HepG2 (cell line): ENCODE measurements around the gene IFNLR1. TPM values are rescaled to one million over a fixed set of nuclear protein-coding genes. Genes with fewer than 3 reads are reported as not detected.
A peak's percentile ranks its signal among the peaks of the same experiment; 100 is the strongest.

Source experiments
- AFF4 ChIP-seq: sonication (generic); formaldehyde crosslinking; IDR thresholded peaks from 2 replicates; pipeline ENCODE4 v1.4.0; 2020; ENCODE audit warnings: missing genetic modification reagents
- ATF7-NPFF ChIP-seq: sonication (generic); formaldehyde crosslinking; IDR thresholded peaks from 2 replicates; pipeline ENCODE4 v1.8.1; 2023; ENCODE audit warnings: mild to moderate bottlenecking, low read depth, missing genetic modification reagents, moderate library complexity
- ELF3 ChIP-seq: IDR thresholded peaks from 2 replicates; pipeline ENCODE4 v1.6.1; 2016; ENCODE audit warnings: missing genetic modification reagents, missing compliant biosample characterization
- FOSL2 ChIP-seq: sonication (generic); formaldehyde crosslinking; IDR thresholded peaks from 2 replicates; pipeline ENCODE4 v1.4.0; 2020; ENCODE audit warnings: missing genetic modification reagents
- GABPB1 ChIP-seq: IDR thresholded peaks from 2 replicates; pipeline ENCODE4 v1.6.1; 2016; ENCODE audit warnings: mild to moderate bottlenecking, missing genetic modification reagents, moderate library complexity, missing compliant biosample characterization
- GATAD2A ChIP-seq: IDR thresholded peaks from 2 replicates; pipeline ENCODE4 v1.6.1; 2016
- HOXA3 ChIP-seq: sonication (generic); formaldehyde crosslinking; IDR thresholded peaks from 2 replicates; pipeline ENCODE4 v1.5.0; 2020; ENCODE audit warnings: missing genetic modification reagents
- RARA ChIP-seq: IDR thresholded peaks from 2 replicates; pipeline ENCODE4 v1.6.1; 2016; ENCODE audit warnings: missing genetic modification reagents, missing compliant biosample characterization
- SALL1 ChIP-seq: sonication (generic); formaldehyde crosslinking; IDR thresholded peaks from 2 replicates; pipeline ENCODE4 v1.8.0; 2022; ENCODE audit warnings: mild to moderate bottlenecking, missing genetic modification reagents
- ZFY ChIP-seq: sonication (generic); formaldehyde crosslinking; IDR thresholded peaks from 2 replicates; pipeline ENCODE4 v1.4.0; 2020; ENCODE audit warnings: missing genetic modification reagents
- ZFYVE20 ChIP-seq: sonication (generic); formaldehyde crosslinking; IDR thresholded peaks from 2 replicates; pipeline ENCODE4 v1.8.0; 2023; ENCODE audit warnings: low read depth, mild to moderate bottlenecking, moderate library complexity, missing genetic modification reagents, borderline replicate concordance
- ZNF350 ChIP-seq: sonication (generic); formaldehyde crosslinking; IDR thresholded peaks from 2 replicates; pipeline ENCODE4 v1.4.0; 2020; ENCODE audit warnings: mild to moderate bottlenecking, low read depth, missing genetic modification reagents, borderline replicate concordance
- ZNF354B ChIP-seq: sonication (generic); formaldehyde crosslinking; IDR thresholded peaks from 2 replicates; pipeline ENCODE4 v1.8.0; 2022; ENCODE audit warnings: mild to moderate bottlenecking, missing genetic modification reagents
- ZSCAN25 ChIP-seq: sonication (generic); formaldehyde crosslinking; IDR thresholded peaks from 2 replicates; pipeline ENCODE4 v1.8.0; 2022; ENCODE audit warnings: mild to moderate bottlenecking, missing genetic modification reagents
- polyA plus RNA-seq, 8 experiments: library from polyadenylated mRNA; depleted of rRNA in 3 of 8; stranded (reverse) in 7 of 8; unstranded in 1 of 8; fragments of >200 nt; fragmentation: Illumina TruSeq in 4 of 8; extraction: Trizol in 4 of 8; gene quantifications; 2 replicates each; pipeline versions ENCODE4 v1.2.1 to v1.2.3, GENCODE V29; 2011 to 2016; ENCODE audit warnings: low read depth in 4 of 8, missing spikeins in 1 of 8, mixed read lengths in 1 of 8; ENCODE audit not compliant: insufficient read depth in 1 of 8
- total RNA-seq, 5 experiments: library from RNA; depleted of rRNA; stranded (reverse); fragments of >200 nt; fragmentation: Illumina TruSeq; extraction: Trizol; gene quantifications; 2 replicates each; pipeline ENCODE4 v1.2.3, GENCODE V29; 2016; ENCODE audit warnings: low read depth in 1 of 5
- TF ChIP-seq, protein P1 (sequence below): sonication (generic); formaldehyde crosslinking; IDR thresholded peaks from 2 replicates; pipeline ENCODE4 v1.4.0; 2020; ENCODE audit warnings: missing genetic modification reagents

The IFNLR1 gene
- total and polyA plus RNA-seq, 2 of the 13 experiments (the other 11 are each of a cell fraction or from before 2014, with no cell fraction given), result 3.8 to 8.5 TPM

DNA sequence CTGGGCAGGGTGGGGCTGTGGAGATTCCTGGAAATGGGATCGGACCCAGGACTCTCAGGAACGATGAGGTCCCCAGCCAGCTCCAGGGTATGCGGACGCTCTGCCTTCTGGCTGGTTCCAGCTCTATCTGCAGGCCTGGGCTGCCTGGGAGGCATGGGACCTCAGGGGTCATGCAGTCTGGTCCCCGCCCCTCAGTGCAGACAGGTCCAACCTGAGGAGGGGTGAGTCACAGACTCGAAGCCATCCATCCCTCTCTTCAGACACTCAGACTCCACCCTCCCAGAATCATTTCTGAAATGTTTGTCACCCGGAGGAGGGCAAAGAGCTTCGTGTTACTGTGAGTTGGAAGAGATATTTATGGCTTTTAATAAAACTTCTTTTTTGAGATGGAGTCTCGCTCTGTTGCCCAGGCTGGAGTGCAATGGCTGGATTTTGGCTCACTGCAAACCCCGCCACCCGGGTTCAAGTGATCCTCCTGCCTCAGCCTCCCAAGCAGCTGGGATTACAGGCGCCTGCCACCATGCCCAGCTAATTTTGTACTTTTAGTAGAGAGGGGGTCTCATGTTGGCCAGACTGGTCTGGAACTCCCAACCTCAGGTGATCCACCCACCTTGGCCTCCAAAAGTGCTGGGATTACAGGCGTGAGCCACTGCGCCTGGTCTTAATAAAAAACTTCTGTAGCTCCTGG, 69.2 kb downstream of the IFNLR1 start (continued):
- TF ChIP-seq RARA (CRISPR knock-in tag) (peak; percentile 60; the same call in 1 of the 2 replicates), ZNF354B (CRISPR knock-in tag) (no peak), FOSL2 (peak; percentile 78), ELF3 (CRISPR knock-in tag) (0 out of 2 replicates have a peak, but pooled peaks have one; percentile 15), ZSCAN25 (peak; percentile 77), ZFY (0 out of 2 replicates have a peak, but pooled peaks have one; percentile 30), ZFYVE20 (CRISPR knock-in tag) (no peak), ATF7-NPFF (CRISPR knock-in tag) (0 out of 2 replicates have a peak, but pooled peaks have one; percentile 20), HOXA3 (CRISPR knock-in tag) (0 out of 2 replicates have a peak, but pooled peaks have one; percentile 18), GABPB1 (CRISPR knock-in tag) (no peak), GATAD2A (CRISPR knock-in tag) (peak; percentile 17; the same call in 1 of the 2 replicates), ZNF350 (CRISPR knock-in tag) (no peak), SALL1 (peak; percentile 28; the same call in 1 of the 2 replicates), AFF4 (CRISPR knock-in tag) (no peak)
- TF ChIP-seq, protein P1, sequence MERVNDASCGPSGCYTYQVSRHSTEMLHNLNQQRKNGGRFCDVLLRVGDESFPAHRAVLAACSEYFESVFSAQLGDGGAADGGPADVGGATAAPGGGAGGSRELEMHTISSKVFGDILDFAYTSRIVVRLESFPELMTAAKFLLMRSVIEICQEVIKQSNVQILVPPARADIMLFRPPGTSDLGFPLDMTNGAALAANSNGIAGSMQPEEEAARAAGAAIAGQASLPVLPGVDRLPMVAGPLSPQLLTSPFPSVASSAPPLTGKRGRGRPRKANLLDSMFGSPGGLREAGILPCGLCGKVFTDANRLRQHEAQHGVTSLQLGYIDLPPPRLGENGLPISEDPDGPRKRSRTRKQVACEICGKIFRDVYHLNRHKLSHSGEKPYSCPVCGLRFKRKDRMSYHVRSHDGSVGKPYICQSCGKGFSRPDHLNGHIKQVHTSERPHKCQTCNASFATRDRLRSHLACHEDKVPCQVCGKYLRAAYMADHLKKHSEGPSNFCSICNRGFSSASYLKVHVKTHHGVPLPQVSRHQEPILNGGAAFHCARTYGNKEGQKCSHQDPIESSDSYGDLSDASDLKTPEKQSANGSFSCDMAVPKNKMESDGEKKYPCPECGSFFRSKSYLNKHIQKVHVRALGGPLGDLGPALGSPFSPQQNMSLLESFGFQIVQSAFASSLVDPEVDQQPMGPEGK (CRISPR knock-in tag), result 0 out of 2 replicates have a peak, but pooled peaks have one; percentile 13
